C4-2B (cell line): ENCODE results near the gene COQ9.
"Not testable (repeated sequence)": the region's sequence is repeated elsewhere in the genome, so short reads cannot be mapped to it uniquely, and the experiment has no call there.

Source experiments
- ZFX ChIP-seq: fragments of 450-650 bp; IDR thresholded peaks from 2 replicates; pipeline ENCODE4 v1.6.1; 2017
- TF ChIP-seq, protein P1 (sequence below): fragments of 450-650 bp; conservative IDR thresholded peaks from 2 replicates; pipeline ENCODE4 v1.5.1; 2017; ENCODE audit warnings: mild to moderate bottlenecking

GRCh38 chr16:57439947-57440346 lies 7.3 kb upstream of the COQ9 start:
- TF ChIP-seq, protein P1, sequence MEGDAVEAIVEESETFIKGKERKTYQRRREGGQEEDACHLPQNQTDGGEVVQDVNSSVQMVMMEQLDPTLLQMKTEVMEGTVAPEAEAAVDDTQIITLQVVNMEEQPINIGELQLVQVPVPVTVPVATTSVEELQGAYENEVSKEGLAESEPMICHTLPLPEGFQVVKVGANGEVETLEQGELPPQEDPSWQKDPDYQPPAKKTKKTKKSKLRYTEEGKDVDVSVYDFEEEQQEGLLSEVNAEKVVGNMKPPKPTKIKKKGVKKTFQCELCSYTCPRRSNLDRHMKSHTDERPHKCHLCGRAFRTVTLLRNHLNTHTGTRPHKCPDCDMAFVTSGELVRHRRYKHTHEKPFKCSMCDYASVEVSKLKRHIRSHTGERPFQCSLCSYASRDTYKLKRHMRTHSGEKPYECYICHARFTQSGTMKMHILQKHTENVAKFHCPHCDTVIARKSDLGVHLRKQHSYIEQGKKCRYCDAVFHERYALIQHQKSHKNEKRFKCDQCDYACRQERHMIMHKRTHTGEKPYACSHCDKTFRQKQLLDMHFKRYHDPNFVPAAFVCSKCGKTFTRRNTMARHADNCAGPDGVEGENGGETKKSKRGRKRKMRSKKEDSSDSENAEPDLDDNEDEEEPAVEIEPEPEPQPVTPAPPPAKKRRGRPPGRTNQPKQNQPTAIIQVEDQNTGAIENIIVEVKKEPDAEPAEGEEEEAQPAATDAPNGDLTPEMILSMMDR, result not testable (repeated sequence)
- not testable (repeated sequence) for TF ChIP-seq ZFX
